ENCODE measurements around the gene SAMD13.

DNA sequence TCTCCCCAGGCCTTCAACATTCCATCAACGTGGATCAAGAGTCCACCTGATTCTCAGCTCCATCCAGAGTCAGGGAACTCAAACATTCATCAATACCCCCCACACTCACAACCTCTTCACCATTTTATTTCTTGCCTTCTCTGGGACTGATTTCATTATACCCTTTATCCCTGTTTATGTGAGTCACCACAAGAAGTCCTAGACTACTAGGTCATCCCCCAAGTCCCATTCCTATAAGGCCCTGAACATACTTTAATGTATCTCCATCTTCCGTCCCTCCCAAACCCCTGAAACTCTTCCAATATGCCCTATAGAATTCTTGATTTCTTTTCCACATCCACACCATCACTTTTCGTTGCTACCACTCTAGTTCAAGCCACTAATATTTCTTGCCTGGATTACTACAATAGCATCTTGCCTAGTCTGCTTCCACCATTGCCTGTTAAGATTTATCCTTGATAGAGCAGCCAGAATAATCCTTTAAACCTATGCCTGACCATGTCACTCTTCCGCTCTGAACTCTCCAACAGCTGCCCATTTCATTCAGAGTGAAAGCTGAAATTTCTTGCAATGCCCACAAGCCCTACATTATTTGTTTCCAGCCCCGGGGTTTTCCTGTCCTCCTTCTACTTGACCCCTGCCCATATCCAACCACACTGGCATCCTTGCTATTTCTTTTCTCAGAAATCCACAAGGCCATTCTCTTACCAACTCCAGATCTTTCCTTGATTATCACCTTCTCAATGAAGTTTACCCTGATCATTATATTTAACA lies 9.4 kb upstream of the SAMD13 start:
- TF ChIP-seq, protein P1, sequence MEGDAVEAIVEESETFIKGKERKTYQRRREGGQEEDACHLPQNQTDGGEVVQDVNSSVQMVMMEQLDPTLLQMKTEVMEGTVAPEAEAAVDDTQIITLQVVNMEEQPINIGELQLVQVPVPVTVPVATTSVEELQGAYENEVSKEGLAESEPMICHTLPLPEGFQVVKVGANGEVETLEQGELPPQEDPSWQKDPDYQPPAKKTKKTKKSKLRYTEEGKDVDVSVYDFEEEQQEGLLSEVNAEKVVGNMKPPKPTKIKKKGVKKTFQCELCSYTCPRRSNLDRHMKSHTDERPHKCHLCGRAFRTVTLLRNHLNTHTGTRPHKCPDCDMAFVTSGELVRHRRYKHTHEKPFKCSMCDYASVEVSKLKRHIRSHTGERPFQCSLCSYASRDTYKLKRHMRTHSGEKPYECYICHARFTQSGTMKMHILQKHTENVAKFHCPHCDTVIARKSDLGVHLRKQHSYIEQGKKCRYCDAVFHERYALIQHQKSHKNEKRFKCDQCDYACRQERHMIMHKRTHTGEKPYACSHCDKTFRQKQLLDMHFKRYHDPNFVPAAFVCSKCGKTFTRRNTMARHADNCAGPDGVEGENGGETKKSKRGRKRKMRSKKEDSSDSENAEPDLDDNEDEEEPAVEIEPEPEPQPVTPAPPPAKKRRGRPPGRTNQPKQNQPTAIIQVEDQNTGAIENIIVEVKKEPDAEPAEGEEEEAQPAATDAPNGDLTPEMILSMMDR (IDR thresholded peaks at IDR 0.05; ENCODE audit: extremely low read depth in 1 of 2, insufficient read depth in 1 of 2, low read depth in 1 of 2, low read length in 2 of 2): no peak
- TF ChIP-seq POLR2A (IDR thresholded peaks at IDR 0.05; ENCODE audit: low read depth, low read length): no peak
- no peak for TF ChIP-seq POLR2AphosphoS5 (IDR thresholded peaks at IDR 0.05; ENCODE audit: insufficient read depth, low read depth, low read length)
- no peak for TF ChIP-seq EZH2 (IDR thresholded peaks at IDR 0.05; ENCODE audit: borderline replicate concordance, low read depth, low read length, severe bottlenecking)
- no peak for TF ChIP-seq GATA2 (IDR thresholded peaks at IDR 0.05; ENCODE audit: insufficient read depth, insufficient read length, low read depth, low read length)

Measured in endothelial cell of umbilical vein (primary cell).